Astrocyte (in vitro differentiated cells and primary cell): ENCODE measurements around the gene TMEM129. TPM values are rescaled to one million over a fixed set of nuclear protein-coding genes. Genes with fewer than 3 reads are reported as not detected.

Source experiments
- DNase-seq: peaks from one replicate; pipeline ENCODE4 v3.0.0-alpha.2; 2010; ENCODE audit warnings: low read depth
- FAIRE-seq: peaks from 2 replicates; lab custom pipeline; 2011; peaks lifted over from hg19 to GRCh38; lab: Jason Lieb, UNC
- H2AFZ ChIP-seq: 2 replicates; pipeline ENCODE4 v1.6.0; 2012; ENCODE audit warnings: low read depth, low read length, inconsistent platforms
- H3K27ac ChIP-seq: 2 replicates; pipeline ENCODE4 v1.5.1; 2011; ENCODE audit warnings: low read depth, low read length, inconsistent platforms
- H3K27me3 ChIP-seq: 2 replicates; pipeline ENCODE4 v1.6.0; 2011; ENCODE audit warnings: low read length, inconsistent platforms; ENCODE audit not compliant: insufficient read depth
- H3K36me3 ChIP-seq: 2 replicates; pipeline ENCODE4 v1.5.1; 2011; ENCODE audit warnings: low read length, inconsistent platforms; ENCODE audit not compliant: insufficient read depth
- H3K4me1 ChIP-seq: 2 replicates; pipeline ENCODE4 v1.5.1; 2011; ENCODE audit warnings: low read length, inconsistent platforms; ENCODE audit not compliant: insufficient read depth
- H3K4me2 ChIP-seq: 2 replicates; pipeline ENCODE4 v1.6.0; 2012; ENCODE audit warnings: low read length, inconsistent platforms
- H3K4me3 ChIP-seq: 2 replicates; pipeline ENCODE4 v1.5.1; 2011; ENCODE audit warnings: low read depth, mild to moderate bottlenecking, low read length, inconsistent platforms; ENCODE audit not compliant: insufficient read depth
- H3K79me2 ChIP-seq: 2 replicates; pipeline ENCODE4 v1.6.0; 2012; ENCODE audit warnings: mild to moderate bottlenecking, low read length, inconsistent platforms; ENCODE audit not compliant: insufficient read depth
- H3K9ac ChIP-seq: 2 replicates; pipeline ENCODE4 v1.6.0; 2012; ENCODE audit warnings: mild to moderate bottlenecking, low read length, inconsistent platforms
- H3K9me3 ChIP-seq: 2 replicates; pipeline ENCODE4 v1.5.1; 2012; ENCODE audit warnings: low read depth, mild to moderate bottlenecking, low read length, inconsistent platforms; ENCODE audit not compliant: insufficient read depth
- H4K20me1 ChIP-seq: 2 replicates; pipeline ENCODE4 v1.6.0; 2012; ENCODE audit warnings: low read length, inconsistent platforms; ENCODE audit not compliant: insufficient read depth
- H3K27ac Mint-ChIP-seq: one replicate; pipeline ENCODE4 v1.8.0; 2021; ENCODE audit warnings: mild to moderate bottlenecking, mixed read lengths; ENCODE audit not compliant: unreplicated experiment
- H3K27me3 Mint-ChIP-seq: one replicate; pipeline ENCODE4 v1.8.0; 2021; ENCODE audit warnings: low read depth, mixed read lengths; ENCODE audit not compliant: unreplicated experiment
- H3K36me3 Mint-ChIP-seq: one replicate; pipeline ENCODE4 v1.8.0; 2021; ENCODE audit warnings: low read depth, mixed read lengths; ENCODE audit not compliant: unreplicated experiment
- H3K4me1 Mint-ChIP-seq: one replicate; pipeline ENCODE4 v1.8.0; 2021; ENCODE audit warnings: low read depth, mixed read lengths; ENCODE audit not compliant: unreplicated experiment
- H3K4me3 Mint-ChIP-seq: one replicate; pipeline ENCODE4 v1.8.0; 2021; ENCODE audit warnings: mild to moderate bottlenecking, moderate library complexity, mixed read lengths; ENCODE audit not compliant: unreplicated experiment
- H3K9me3 Mint-ChIP-seq: one replicate; pipeline ENCODE4 v1.8.0; 2021; ENCODE audit warnings: mild to moderate bottlenecking, mixed read lengths; ENCODE audit not compliant: unreplicated experiment
- CTCF ChIP-seq: IDR thresholded peaks from 2 replicates; pipeline ENCODE4 v1.5.1; 2011; ENCODE audit warnings: low read depth, mild to moderate bottlenecking, inconsistent platforms, low read length, moderate library complexity; ENCODE audit not compliant: insufficient read depth
- EZH2 ChIP-seq: IDR thresholded peaks from 2 replicates; pipeline ENCODE4 v1.6.1; 2012; ENCODE audit warnings: mild to moderate bottlenecking, low read length, inconsistent platforms; ENCODE audit not compliant: insufficient read depth
- total RNA-seq: library from RNA; stranded (reverse); gene quantifications from 2 replicates; pipeline ENCODE4 v1.2.1, GENCODE V29; 2021

The TMEM129 gene
- total RNA-seq, 1 donor from 2014 or later, result 26.8 TPM

- Histone ChIP-seq H3K4me1 (peaks cover 30% of the 10 kb centered on the region), H3K4me3 (no peak overlapping the region), H2AFZ (no peak overlapping the region), H3K9me3 (no peaks in the 10 kb centered on the region), H3K79me2 (peaks cover 72% of the 10 kb centered on the region), H3K4me2 (peak overlapping the region; percentile 47), H4K20me1 (peaks cover 45% of the 10 kb centered on the region), H3K27me3 (no peaks in the 10 kb centered on the region), H3K27ac (peak overlapping the region; percentile 43), H3K9ac (no peak overlapping the region), H3K36me3 (peaks cover 18% of the 10 kb centered on the region)
- H3K9me3 Mint-ChIP-seq, result no peaks in the 10 kb centered on the region
- H3K27me3 Mint-ChIP-seq, result no peaks in the 10 kb centered on the region
- FAIRE-seq (no peak), DNase-seq (no peak)
- H3K27ac Mint-ChIP-seq, result no peak overlapping the region
- TF ChIP-seq EZH2, result no peak
- no peak for TF ChIP-seq CTCF
- no peak overlapping the region for H3K4me3 Mint-ChIP-seq
- peaks cover 9% of the 10 kb centered on the region for H3K36me3 Mint-ChIP-seq
- H3K4me1 Mint-ChIP-seq, result peaks cover 19% of the 10 kb centered on the region
These were observed 9.5 kb upstream of the TMEM129 start for GRCh38 chr4:1730532-1731135.

- Histone ChIP-seq H2AFZ (no peak overlapping the region), H3K9me3 (no peaks in the 10 kb centered on the region), H3K79me2 (peaks cover 77% of the 10 kb centered on the region), H4K20me1 (peaks cover 46% of the 10 kb centered on the region), H3K36me3 (peaks cover 19% of the 10 kb centered on the region), H3K27ac (peak overlapping the region; percentile 80), H3K9ac (peak overlapping the region; percentile 58), H3K27me3 (no peaks in the 10 kb centered on the region), H3K4me1 (peaks cover 30% of the 10 kb centered on the region), H3K4me3 (peak overlapping the region; percentile 14), H3K4me2 (peak overlapping the region; percentile 81)
- H3K27ac Mint-ChIP-seq, result peak overlapping the region; percentile 78
- H3K4me1 Mint-ChIP-seq, result peaks cover 19% of the 10 kb centered on the region
- H3K9me3 Mint-ChIP-seq, result no peaks in the 10 kb centered on the region
- peak overlapping the region; percentile 23 for H3K4me3 Mint-ChIP-seq
- no peak for TF ChIP-seq EZH2
- H3K27me3 Mint-ChIP-seq, result no peaks in the 10 kb centered on the region
- DNase-seq (no peak), FAIRE-seq (no peak)
- H3K36me3 Mint-ChIP-seq, result peaks cover 7% of the 10 kb centered on the region
These were observed 7.2 kb upstream of the TMEM129 start for GRCh38 chr4:1728061-1728980.

GRCh38 chr4:1727117-1728031, 6.3 kb upstream of the TMEM129 start:
- peaks cover 46% of the 10 kb centered on the region for H4K20me1 ChIP-seq
- H3K4me3 Mint-ChIP-seq, result peak overlapping the region; percentile 23
- peak overlapping the region; percentile 80 for H3K27ac ChIP-seq
- H3K36me3 Mint-ChIP-seq, result peaks cover 4% of the 10 kb centered on the region
- TF ChIP-seq EZH2, result no peak
- TF ChIP-seq CTCF, result no peak
- peak; percentile 72 for FAIRE-seq
- H3K4me3 ChIP-seq, result peak overlapping the region; percentile 14
- peaks cover 77% of the 10 kb centered on the region for H3K79me2 ChIP-seq
- H3K27ac Mint-ChIP-seq, result peak overlapping the region; percentile 78
- H3K9me3 ChIP-seq, result no peaks in the 10 kb centered on the region
- peaks cover 28% of the 10 kb centered on the region for H3K4me1 Mint-ChIP-seq
- H3K9ac ChIP-seq, result peak overlapping the region; percentile 58
- DNase-seq, result peak; percentile 80
- H2AFZ ChIP-seq, result peak overlapping the region; percentile 51
- no peaks in the 10 kb centered on the region for H3K27me3 ChIP-seq
- no peaks in the 10 kb centered on the region for H3K27me3 Mint-ChIP-seq
- no peaks in the 10 kb centered on the region for H3K9me3 Mint-ChIP-seq
- H3K4me1 ChIP-seq, result peaks cover 40% of the 10 kb centered on the region
- H3K4me2 ChIP-seq, result peak overlapping the region; percentile 81
- H3K36me3 ChIP-seq, result peaks cover 10% of the 10 kb centered on the region
